Measurements from ENCODE around the gene LRRC27.

Gene LRRC27

GRCh38 chr10:132339276-132339675 lies 7.3 kb downstream of the LRRC27 start:
- no peak for DNase-seq

- DNase-seq: no peak
Observed at GRCh38 chr10:132341017-132341416, 9.0 kb downstream of the LRRC27 start.

- no peak for DNase-seq
Observed at GRCh38 chr10:132341781-132342180, 9.8 kb downstream of the LRRC27 start.

- no peak for DNase-seq
Observed at GRCh38 chr10:132342553-132342952, 10.6 kb downstream of the LRRC27 start.

- DNase-seq: no peak
Observed at GRCh38 chr10:132344386-132344785, 12.4 kb downstream of the LRRC27 start.

GRCh38 chr10:132345345-132345744 lies 13.4 kb downstream of the LRRC27 start:
- no peak for DNase-seq

GRCh38 chr10:132346806-132347205 lies 14.8 kb downstream of the LRRC27 start:
- DNase-seq: no peak

- DNase-seq: no peak
Observed at GRCh38 chr10:132347211-132347930, 15.4 kb downstream of the LRRC27 start.

- DNase-seq: no peak
Observed at GRCh38 chr10:132347931-132348267, 15.9 kb downstream of the LRRC27 start.

- DNase-seq: no peak
Observed at GRCh38 chr10:132349766-132350165, 17.8 kb downstream of the LRRC27 start.

- DNase-seq: no peak
Observed at GRCh38 chr10:132350391-132350790, 18.4 kb downstream of the LRRC27 start.

- DNase-seq: no peak
Observed at GRCh38 chr10:132350946-132351345, 19.0 kb downstream of the LRRC27 start.

- DNase-seq: no peak
Observed at GRCh38 chr10:132351611-132352010, 19.6 kb downstream of the LRRC27 start.

- DNase-seq: peak; percentile 9
Observed at GRCh38 chr10:132352462-132353308, 20.7 kb downstream of the LRRC27 start.

- DNase-seq: no peak
Observed at GRCh38 chr10:132353456-132354355, 21.7 kb downstream of the LRRC27 start.

- no peak for DNase-seq
Observed at GRCh38 chr10:132354356-132355094, 22.5 kb downstream of the LRRC27 start.

- DNase-seq: no peak
Observed at GRCh38 chr10:132355297-132355696, 23.3 kb downstream of the LRRC27 start.

GRCh38 chr10:132355754-132356153 lies 23.8 kb downstream of the LRRC27 start:
- DNase-seq: no peak

GRCh38 chr10:132356621-132357195 lies 24.7 kb downstream of the LRRC27 start:
- DNase-seq: no peak

- no peak for DNase-seq
Observed at GRCh38 chr10:132357286-132358058, 25.5 kb downstream of the LRRC27 start.

GRCh38 chr10:132359305-132360040 lies 27.5 kb downstream of the LRRC27 start:
- DNase-seq: no peak
